Measurements from ENCODE around the gene TSFM. TPM values are rescaled to one million over a fixed set of nuclear protein-coding genes. Genes with fewer than 3 reads are reported as not detected.
A peak's percentile ranks its signal among the peaks of the same experiment; 100 is the strongest.

TSFM gene
- total and polyA plus RNA-seq, 4 donors, result 17.1 to 40.0 (median 26.0) TPM

GRCh38 chr12:57809425-57809824 lies 26.8 kb downstream of the TSFM start:
- WGBS, 2 donors, result 81 to 87% methylated on average over 3 of the region's 3 CpGs
- Histone ChIP-seq H3K9me3 (ENCODE audit: control insufficient read depth in 4 of 4, insufficient read depth in 3 of 4, low read length in 3 of 4) (no peaks in the 10 kb centered on the region), H3K4me3 (no peak overlapping the region), H3K27ac (ENCODE audit: low read depth in 1 of 2, low read length in 1 of 2) (peak overlapping the region in 1 of 2 donors; percentile 26), H3K27me3 (ENCODE audit: control insufficient read depth in 3 of 3, insufficient read depth in 3 of 3, low read length in 2 of 3) (no peaks in the 10 kb centered on the region), H3K4me1 (ENCODE audit: control insufficient read depth in 5 of 5, insufficient read depth in 5 of 5, low read length in 5 of 5) (peaks cover 0 to 3% (median 0%) of the 10 kb centered on the region in 5 donors), H3K36me3 (ENCODE audit: control insufficient read depth in 4 of 4, insufficient read depth in 4 of 4, low read length in 4 of 4) (peaks cover 13 to 41% (median 20%) of the 10 kb centered on the region in 4 donors), H3K9ac (ENCODE audit: insufficient read depth in 1 of 2, low read length in 2 of 2) (no peak overlapping the region)
- ATAC-seq (ENCODE audit: insufficient read depth, low FRiP score) (no peak), DNase-seq (no peak)
- TF ChIP-seq CTCF (IDR thresholded peaks at IDR 0.05; ENCODE audit: control extremely low read depth, extremely low read depth), result no peak

DNA sequence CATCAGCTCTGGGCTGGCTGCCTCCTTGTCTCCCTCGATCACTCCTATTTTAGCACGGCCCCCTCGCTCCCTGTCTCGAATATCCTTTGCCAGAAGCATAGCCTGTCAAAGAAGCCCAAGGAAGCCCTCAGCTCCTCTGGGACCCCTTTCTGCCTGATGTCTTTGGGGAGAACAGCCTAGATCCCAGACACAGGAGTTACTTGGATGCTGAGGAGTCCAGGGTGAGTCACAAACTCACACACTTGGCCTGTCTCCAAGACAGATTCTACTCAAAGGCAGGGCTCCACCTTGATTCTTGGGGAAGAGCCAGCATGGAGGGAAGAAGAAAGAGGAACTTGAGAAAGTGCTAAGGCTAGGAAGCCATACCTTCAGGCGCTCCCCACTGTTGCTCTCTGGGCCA lies 27.9 kb downstream of the TSFM start:
- DNase-seq, result no peak
- 93 to 94% methylated on average over 5 of the region's 5 CpGs for WGBS, 2 donors
- Histone ChIP-seq H3K9ac (ENCODE audit: insufficient read depth in 1 of 2, low read length in 2 of 2) (no peak overlapping the region), H3K4me3 (no peak overlapping the region), H3K27ac (ENCODE audit: low read depth in 1 of 2, low read length in 1 of 2) (no peak overlapping the region), H3K4me1 (ENCODE audit: control insufficient read depth in 5 of 5, insufficient read depth in 5 of 5, low read length in 5 of 5) (peaks cover 0 to 7% (median 0%) of the 10 kb centered on the region in 5 donors), H3K36me3 (ENCODE audit: control insufficient read depth in 4 of 4, insufficient read depth in 4 of 4, low read length in 4 of 4) (peaks cover 13 to 41% (median 20%) of the 10 kb centered on the region in 4 donors), H3K9me3 (ENCODE audit: control insufficient read depth in 4 of 4, insufficient read depth in 3 of 4, low read length in 3 of 4) (no peaks in the 10 kb centered on the region), H3K27me3 (ENCODE audit: control insufficient read depth in 3 of 3, insufficient read depth in 3 of 3, low read length in 2 of 3) (no peaks in the 10 kb centered on the region)
- ATAC-seq (ENCODE audit: insufficient read depth, low FRiP score), result no peak
- TF ChIP-seq CTCF (IDR thresholded peaks at IDR 0.05; ENCODE audit: control extremely low read depth, extremely low read depth), result no peak

GRCh38 chr12:57811028-57811755 lies 28.6 kb downstream of the TSFM start:
- Histone ChIP-seq H3K36me3 (ENCODE audit: control insufficient read depth in 4 of 4, insufficient read depth in 4 of 4, low read length in 4 of 4) (peaks cover 13 to 40% (median 20%) of the 10 kb centered on the region in 4 donors), H3K27me3 (ENCODE audit: control insufficient read depth in 3 of 3, insufficient read depth in 3 of 3, low read length in 2 of 3) (no peaks in the 10 kb centered on the region), H3K4me3 (no peak overlapping the region), H3K9me3 (ENCODE audit: control insufficient read depth in 4 of 4, insufficient read depth in 3 of 4, low read length in 3 of 4) (no peaks in the 10 kb centered on the region), H3K27ac (ENCODE audit: low read depth in 1 of 2, low read length in 1 of 2) (no peak overlapping the region), H3K4me1 (ENCODE audit: control insufficient read depth in 5 of 5, insufficient read depth in 5 of 5, low read length in 5 of 5) (peaks cover 0 to 10% (median 0%) of the 10 kb centered on the region in 5 donors), H3K9ac (ENCODE audit: insufficient read depth in 1 of 2, low read length in 2 of 2) (no peak overlapping the region)
- WGBS, 2 donors, result 95 to 97% methylated on average over 10 of the region's 10 CpGs
- ATAC-seq (ENCODE audit: insufficient read depth, low FRiP score), result no peak
- no peak for TF ChIP-seq CTCF (IDR thresholded peaks at IDR 0.05; ENCODE audit: control extremely low read depth, extremely low read depth)
- DNase-seq, result no peak

All from lung (tissue), 12 donors.